ENCODE data around the gene TBX6.
"Not testable (repeated sequence)": the region's sequence is repeated elsewhere in the genome, so short reads cannot be mapped to it uniquely, and the experiment has no call there.

The TBX6 gene

DNA sequence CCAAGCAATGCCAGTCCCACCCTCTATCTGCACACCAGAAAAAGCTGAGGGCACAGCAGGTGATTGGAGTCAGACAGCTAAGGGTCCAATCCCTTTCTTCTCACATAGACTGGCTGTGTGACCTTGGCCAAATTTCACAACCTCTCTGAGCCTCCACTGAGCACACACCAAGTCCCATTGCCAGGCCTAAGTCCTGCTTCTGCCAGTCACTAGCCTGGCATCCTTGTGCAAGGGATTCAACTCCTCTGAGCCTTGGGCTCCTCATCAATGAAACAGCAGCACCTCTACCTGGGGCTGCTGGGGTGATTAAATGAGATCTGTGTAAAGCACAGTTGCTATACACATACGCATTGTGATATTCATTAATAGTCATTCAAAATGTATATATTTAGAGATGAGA is 45.1 kb downstream of the TBX6 start:
- no peak for DNase-seq (ENCODE audit: extremely low spot score)
- ChIA-PET POLR2A (no interaction called here), CTCF (interaction anchor here (1.4 to 1.7 kb wide), 2 partner anchors 9 to 15 kb away, joined by 5 to 6 read pairs; no protein-coding TSS in a partner anchor)
- TF ChIP-seq, protein P1, sequence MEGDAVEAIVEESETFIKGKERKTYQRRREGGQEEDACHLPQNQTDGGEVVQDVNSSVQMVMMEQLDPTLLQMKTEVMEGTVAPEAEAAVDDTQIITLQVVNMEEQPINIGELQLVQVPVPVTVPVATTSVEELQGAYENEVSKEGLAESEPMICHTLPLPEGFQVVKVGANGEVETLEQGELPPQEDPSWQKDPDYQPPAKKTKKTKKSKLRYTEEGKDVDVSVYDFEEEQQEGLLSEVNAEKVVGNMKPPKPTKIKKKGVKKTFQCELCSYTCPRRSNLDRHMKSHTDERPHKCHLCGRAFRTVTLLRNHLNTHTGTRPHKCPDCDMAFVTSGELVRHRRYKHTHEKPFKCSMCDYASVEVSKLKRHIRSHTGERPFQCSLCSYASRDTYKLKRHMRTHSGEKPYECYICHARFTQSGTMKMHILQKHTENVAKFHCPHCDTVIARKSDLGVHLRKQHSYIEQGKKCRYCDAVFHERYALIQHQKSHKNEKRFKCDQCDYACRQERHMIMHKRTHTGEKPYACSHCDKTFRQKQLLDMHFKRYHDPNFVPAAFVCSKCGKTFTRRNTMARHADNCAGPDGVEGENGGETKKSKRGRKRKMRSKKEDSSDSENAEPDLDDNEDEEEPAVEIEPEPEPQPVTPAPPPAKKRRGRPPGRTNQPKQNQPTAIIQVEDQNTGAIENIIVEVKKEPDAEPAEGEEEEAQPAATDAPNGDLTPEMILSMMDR (IDR thresholded peaks at IDR 0.05; ENCODE audit: control extremely low read depth, extremely low read depth, low read depth, missing control alignments), result no peak

- DNase-seq (ENCODE audit: extremely low spot score), result no peak
- ChIA-PET CTCF (interaction anchor here (1.4 kb wide), 1 partner anchor 10 kb away, joined by 5 read pairs; no protein-coding TSS in a partner anchor), POLR2A (no interaction called here)
- TF ChIP-seq, protein P1 (IDR thresholded peaks at IDR 0.05; ENCODE audit: control extremely low read depth, extremely low read depth, low read depth, missing control alignments), result no peak
These were observed 45.5 kb downstream of the TBX6 start for GRCh38 chr16:30046178-30046577.

GRCh38 chr16:30041841-30042240 is 49.9 kb downstream of the TBX6 start:
- TF ChIP-seq, protein P1 (IDR thresholded peaks at IDR 0.05; ENCODE audit: control extremely low read depth, extremely low read depth, low read depth, missing control alignments), result no peak
- ChIA-PET POLR2A (no interaction called here), CTCF (interaction anchor here (1.2 to 6.1 kb wide), 2 partner anchors 9 to 350 kb away, joined by 3 to 47 read pairs; partner anchors contain the start of gene TLCD3B)
- DNase-seq (ENCODE audit: extremely low spot score), result no peak

DNA sequence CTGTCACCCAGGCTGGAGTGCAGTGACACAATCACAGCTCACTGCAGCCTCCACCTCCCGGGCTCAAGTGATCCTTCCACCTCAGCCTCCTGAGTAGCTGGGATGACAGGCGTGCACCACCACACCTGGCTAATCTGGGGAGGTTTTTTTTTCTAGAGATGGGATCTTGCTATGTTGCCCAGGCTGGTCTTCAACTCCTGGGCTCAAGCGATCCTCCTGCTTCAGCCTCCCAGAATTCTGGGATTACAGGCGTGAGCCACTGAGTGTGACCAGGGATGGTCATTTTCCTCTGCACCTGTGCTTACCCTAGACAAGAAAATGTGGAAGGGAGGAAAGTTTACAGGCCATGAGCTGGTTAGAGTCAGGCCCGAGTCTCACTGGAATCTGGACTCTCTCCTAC is 51.0 kb downstream of the TBX6 start:
- POLR2A ChIA-PET; DNase-seq (ENCODE audit: extremely low spot score): not testable (repeated sequence)
- CTCF ChIA-PET, result interaction anchor here (1.2 to 6.1 kb wide), 2 partner anchors 8 to 349 kb away, joined by 3 to 47 read pairs; partner anchors contain the start of gene TLCD3B

DNA sequence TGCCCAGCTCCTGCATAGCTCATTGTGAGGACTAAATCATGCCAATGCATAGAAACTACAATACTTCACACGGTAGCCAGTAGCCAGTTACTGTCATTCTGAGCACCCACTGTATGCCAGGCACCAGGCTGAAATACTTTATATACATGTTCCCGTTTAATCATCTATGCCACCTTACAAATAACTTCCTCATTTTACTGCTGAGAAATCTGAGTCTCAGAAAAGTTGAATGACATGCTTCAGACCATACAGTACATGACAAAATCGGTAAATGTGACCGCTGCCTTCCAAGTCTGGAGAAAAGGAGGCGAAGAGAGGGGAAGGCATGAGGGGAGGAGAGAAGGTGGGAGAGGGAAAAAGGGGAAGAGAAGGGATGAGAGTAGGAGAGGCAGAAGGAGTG is 51.5 kb downstream of the TBX6 start:
- ChIA-PET CTCF (interaction anchor here (0.6 to 6.1 kb wide), 3 partner anchors 8 to 318 kb away, joined by 3 to 47 read pairs (median 3); partner anchors contain the start of gene TLCD3B), POLR2A (no interaction called here)
- DNase-seq (ENCODE audit: extremely low spot score), result no peak
- TF ChIP-seq, protein P1 (IDR thresholded peaks at IDR 0.05; ENCODE audit: control extremely low read depth, extremely low read depth, low read depth, missing control alignments), result no peak
